ENCODE data around the gene ROBO1.
"Not testable (repeated sequence)": the region's sequence is repeated elsewhere in the genome, so short reads cannot be mapped to it uniquely, and the experiment has no call there.

The ROBO1 gene

GRCh38 chr3:79543218-79543982, 224.4 kb downstream of the ROBO1 start:
- no peak for DNase-seq

DNA sequence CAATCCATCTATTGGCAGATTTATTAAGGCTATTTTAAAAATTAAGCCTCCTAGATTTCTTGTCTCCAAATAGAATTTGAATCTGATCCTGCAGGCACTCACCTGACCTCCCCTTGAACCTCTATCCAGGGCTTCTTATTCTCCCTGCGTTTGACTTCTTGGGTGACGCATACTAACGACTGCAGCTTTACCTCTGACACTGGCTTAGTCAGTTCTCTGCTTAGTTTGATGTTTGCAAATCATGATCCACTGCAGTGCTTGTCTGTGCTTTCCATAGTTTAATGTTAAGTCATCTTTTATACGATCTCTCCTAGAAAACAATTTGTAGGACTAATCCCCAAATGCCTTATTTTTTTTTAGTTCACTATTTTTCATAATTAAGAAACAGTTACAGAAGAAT, 233.1 kb downstream of the ROBO1 start:
- no peak for DNase-seq

DNA sequence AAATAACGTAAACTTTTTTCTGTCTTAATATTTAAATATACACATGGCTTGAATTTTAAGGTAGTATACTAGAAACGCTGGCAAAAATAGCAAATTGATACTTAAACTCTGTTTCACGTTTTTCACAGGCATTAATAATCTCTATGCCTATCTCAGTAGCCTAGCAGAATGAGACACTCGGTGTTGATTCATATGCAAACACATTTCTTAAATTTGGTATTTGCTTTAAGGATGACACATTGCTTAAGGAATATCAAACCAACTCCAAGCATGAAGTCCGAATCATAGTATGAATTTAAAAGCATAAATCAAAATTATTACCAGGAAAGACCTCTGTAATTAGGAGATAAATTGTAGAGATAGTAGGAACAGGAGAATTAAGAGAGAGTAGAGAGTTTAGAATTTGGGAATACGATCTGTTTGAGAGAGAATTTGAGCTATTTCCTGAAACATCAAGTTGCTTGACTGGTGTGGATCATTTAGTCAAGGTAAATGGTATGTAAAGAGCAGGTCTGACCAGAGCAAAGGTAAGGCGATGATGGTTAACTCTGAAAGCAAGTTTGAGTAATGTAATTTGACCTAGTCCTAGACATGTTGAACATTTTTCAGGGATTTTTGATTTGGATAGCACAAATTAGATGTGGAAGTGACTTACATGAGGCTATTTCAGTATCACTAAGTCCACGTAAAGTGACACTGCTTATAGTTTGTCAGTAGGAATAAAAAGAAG, 236.1 kb downstream of the ROBO1 start:
- DNase-seq = no peak

- DNase-seq = no peak
Measured at GRCh38 chr3:79521221-79521848, 246.5 kb downstream of the ROBO1 start.

DNA sequence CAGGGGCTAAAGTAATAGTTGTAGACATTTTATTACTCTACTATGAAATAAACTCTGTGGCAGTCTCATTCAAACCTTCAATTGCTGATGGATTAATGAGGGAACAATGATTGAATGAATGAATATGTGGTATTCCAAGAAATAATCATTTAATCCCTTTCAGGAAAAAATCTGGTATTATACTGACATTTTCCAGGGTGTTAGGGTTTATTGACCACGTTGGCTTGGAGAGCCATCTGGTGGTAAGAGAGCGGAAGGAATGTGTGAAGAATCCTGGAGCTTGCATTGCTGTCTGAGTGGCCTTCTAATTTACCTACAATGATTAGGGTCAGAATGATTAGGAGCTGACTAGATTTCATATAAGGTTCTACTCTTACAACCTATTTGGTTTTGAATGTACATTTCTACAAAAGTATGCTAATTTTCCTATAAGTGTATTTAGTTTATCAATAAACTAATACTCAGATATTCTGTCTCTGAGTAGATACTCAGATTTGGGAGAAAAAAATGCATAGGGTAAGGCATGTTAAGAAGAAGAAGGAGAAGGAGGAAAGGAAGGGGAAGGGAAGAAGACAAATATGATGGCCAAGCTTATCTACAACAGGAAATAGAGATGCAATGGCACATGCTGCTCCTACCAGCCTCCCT, 249.9 kb downstream of the ROBO1 start:
- no peak for DNase-seq

DNA sequence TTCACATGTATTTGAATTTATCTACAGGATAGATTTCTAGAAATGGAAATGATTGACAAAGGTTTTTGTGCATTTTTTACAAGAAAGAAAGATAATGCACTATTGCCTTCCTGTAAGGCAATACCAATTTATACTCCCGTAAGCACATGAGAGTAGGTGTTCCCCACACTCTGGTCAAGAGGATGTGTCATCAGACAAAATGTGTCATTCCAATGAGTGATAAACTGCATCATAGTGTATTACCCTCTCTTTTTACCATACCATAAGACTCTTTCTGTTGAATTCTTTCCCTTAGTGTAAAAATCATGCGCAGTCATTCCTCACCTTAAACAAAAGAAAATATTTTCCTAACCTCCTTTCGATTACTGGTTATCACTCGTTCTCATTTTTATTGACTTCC, 251.0 kb downstream of the ROBO1 start:
- DNase-seq = no peak

DNA sequence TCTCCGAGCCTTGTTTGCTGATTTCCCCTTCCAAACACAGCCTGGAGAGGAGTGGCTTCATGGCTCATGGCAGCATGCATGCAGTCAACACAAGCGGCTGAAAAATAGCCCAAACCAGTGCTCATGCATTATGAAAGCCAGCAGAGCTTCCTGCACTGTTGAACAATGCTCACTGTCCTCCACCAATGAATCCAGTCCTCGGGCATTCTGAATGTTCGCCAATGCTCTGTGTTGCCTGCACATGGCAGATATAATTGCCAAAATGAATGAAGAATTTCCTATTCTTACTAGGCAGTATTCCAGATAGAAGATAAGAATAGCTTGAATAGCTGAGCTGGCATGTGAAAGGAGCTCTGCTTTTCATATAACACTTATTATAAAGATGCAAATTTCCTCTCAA, 252.7 kb downstream of the ROBO1 start:
- DNase-seq = no peak

DNA sequence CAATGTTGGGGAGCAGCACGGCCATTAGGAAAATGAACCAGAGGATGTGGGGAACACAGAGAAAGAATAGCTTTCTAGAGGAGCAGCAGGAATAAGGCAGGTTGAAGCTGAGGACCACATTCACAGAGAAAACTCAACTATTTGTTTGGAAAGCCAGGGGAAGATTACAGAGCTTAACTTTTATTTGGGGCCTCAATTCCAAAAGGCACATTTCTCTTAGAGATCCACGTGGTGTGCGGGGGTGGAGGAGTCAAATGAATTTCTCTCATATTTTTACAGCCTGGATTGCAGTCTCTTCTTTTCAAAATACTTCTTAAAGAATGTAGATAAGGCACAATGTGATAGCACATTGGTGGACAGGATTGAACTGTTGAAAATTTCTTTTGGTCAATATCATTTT, 253.7 kb downstream of the ROBO1 start:
- DNase-seq = no peak

- no peak for DNase-seq
Measured at GRCh38 chr3:79506751-79507150, 261.0 kb downstream of the ROBO1 start.

DNA sequence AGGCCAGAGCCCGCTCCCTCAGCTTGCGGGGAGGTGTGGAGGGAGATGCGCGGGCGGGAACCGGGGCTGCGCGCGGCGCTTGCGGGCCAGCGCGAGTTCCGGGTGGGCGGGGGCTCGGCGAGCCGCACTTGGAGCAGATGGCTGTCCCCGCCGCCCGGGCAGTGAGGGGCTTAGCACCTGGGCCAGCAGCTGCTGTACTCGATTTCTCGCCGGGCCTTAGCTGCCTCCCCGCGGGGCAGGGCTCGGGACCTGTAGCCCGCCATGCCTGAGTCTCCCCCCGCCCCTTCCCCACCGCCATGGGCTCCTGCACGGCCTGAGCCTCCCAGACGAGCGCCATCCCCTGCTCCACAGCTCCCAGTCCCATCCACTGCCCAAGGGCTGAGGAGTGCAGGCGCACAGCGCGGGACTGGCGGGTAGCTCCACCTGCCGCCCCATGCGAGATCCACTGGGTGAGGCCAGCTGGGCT, 265.5 kb downstream of the ROBO1 start:
- not testable (repeated sequence) for DNase-seq

- DNase-seq = no peak
Measured at GRCh38 chr3:79497447-79498111, 270.2 kb downstream of the ROBO1 start.

DNA sequence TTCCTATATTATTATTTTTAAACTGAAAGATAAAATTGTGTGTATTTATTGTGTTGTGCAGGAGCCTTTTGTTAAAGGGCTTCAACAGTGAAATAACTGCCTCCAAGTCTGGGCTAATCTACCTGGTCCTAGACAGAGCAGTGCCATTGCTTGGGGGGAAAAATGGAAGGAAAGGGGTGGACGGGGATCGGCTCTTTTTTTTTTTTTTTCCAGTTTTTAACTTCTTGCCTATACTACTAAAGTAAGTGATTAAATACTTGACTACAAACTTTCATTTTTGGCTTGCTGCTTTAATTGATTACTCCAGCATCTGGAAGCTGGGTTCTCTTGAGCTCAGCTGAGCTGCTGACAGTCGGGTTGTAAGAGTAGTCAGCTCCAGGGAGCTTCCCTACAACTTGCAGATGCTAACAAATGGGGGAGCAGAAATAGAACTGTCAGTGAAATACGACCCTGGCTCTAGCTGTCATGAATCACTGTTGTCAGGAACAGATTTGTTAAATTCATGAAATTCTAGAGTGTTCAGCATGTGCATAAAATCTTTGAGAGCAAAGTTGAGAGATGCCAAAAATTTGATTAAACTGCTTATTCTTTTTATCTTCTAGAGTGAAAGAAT, 276.7 kb downstream of the ROBO1 start:
- no peak for DNase-seq

DNA sequence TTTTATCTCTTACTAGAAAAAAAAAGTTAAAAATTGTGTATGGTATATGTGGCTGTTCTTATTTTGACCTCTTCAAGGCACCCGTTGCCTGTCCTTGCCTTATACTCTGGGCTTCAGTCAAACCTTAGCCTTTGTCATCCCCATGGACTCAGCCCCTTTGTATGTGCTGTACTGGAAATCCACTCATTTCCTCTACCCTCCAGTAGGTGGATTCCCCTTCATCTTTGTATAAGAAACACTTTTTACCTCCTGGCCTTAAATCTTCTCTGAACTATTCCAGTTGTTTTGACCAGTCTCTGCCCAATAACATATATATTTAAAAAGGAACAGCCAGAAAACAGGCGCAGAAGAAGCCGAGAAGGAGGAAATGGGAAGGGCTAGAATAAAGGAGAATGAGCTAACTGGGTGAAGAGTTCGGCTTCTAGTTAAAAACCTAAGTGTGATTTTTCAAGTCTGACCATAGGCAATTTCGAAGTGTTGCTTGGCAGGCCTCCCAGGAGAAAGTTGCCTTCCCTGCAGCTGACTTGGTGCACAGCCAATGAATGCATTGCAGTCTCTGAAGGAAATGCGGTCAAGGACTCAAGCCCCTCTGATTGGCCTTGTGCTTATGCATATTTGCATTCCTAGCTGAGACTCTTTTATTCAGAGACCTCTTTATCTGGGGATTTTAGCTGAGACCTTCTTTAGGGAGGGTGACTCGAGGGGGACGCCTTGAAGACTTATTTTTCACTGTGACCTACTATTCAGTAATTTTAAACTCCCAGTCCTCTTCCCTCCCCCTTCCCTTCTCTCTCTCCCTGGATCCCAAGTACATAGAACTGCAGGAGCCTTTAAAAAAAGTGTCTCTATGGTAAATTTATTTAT, 277.4 kb downstream of the ROBO1 start:
- no peak for DNase-seq

DNA sequence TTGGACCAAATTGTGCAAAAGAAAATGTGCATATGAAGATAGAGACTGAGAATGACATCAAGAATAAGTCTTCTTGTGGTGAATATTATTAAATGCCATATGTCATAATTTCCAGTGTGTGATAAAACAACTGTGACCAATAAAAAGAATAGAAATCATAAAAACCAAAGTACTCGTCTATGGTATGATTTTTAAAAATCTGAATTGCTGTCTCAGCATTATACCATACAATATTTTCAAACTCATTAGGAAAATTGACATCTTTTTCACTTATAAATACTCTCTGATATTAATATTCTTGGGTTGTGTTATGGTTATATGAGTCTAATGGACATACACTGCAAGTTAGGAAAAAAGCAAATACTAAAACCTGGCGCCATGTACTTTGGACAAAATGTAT, 279.4 kb downstream of the ROBO1 start:
- DNase-seq = no peak

GRCh38 chr3:79480746-79481145, 287.1 kb downstream of the ROBO1 start:
- DNase-seq = no peak

GRCh38 chr3:79478620-79479019, 289.2 kb downstream of the ROBO1 start:
- DNase-seq = no peak

- no peak for DNase-seq
Measured at GRCh38 chr3:79477242-79477641, 290.6 kb downstream of the ROBO1 start.

GRCh38 chr3:79473993-79474392, 293.8 kb downstream of the ROBO1 start:
- DNase-seq = no peak

- no peak for DNase-seq
Measured at GRCh38 chr3:79467721-79468120, 300.1 kb downstream of the ROBO1 start.

DNA sequence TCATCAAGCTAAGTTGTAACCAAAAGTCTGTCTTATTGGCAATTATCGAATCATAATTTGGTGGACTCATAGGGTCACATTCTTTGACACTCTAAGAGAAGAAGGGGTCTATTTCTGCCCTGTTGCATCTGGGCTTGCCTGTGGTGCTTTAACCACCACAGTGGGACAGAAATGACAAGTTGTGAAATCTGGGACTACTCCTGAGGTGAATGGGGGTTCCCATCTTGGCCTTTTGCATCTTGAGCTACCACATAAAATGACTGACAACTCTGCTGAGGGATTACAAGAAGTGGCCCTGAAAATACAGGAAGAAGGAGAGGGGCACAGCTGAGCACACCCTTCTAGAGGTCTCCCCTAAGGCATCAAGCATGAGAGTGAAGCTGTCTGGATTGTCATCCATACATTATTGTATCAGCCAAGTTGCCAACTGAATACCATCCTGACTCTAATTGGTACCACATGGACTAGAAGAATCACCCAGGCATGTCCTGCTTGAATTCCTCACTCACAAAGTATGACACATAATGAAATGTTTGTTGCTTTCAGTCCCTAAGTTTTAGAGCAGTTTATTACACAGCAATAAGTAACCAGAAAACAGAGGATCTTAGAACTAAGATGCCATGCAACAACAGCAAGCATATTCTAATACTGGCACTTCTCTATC, 306.5 kb downstream of the ROBO1 start:
- no peak for DNase-seq

- DNase-seq = no peak
Measured at GRCh38 chr3:79453600-79453999, 314.2 kb downstream of the ROBO1 start.
